ENCODE results near the gene ZNF100.
"Not testable (repeated sequence)": the region's sequence is repeated elsewhere in the genome, so short reads cannot be mapped to it uniquely, and the experiment has no call there.

The ZNF100 gene

GRCh38 chr19:21709464-21709863, 57.9 kb downstream of the ZNF100 start:
- Histone ChIP-seq H3K36me3 (ENCODE audit: insufficient read depth, low read length) (no peaks in the 10 kb centered on the region), H3K27ac (no peak overlapping the region), H3K9me3 (ENCODE audit: low read depth, low read length) (no peaks in the 10 kb centered on the region), H3K9ac (ENCODE audit: insufficient read length) (no peak overlapping the region), H3K4me3 (no peak overlapping the region)
- DNase-seq (ENCODE audit: low read depth, low spot score), result no peak
- TF ChIP-seq FOXP2 (optimal IDR thresholded peaks at IDR 0.05; ENCODE audit: control extremely low read depth, extremely low read length, insufficient read depth), result no peak
- TF ChIP-seq POLR2AphosphoS5 (IDR thresholded peaks at IDR 0.05; ENCODE audit: borderline replicate concordance, low read depth, low read length), result no peak
- TF ChIP-seq EZH2 (IDR thresholded peaks at IDR 0.05), result no peak

- H3K9me3 ChIP-seq (ENCODE audit: low read depth, low read length); H3K9ac ChIP-seq (ENCODE audit: insufficient read length); H3K4me3 ChIP-seq; H3K36me3 ChIP-seq (ENCODE audit: insufficient read depth, low read length); DNase-seq (ENCODE audit: low read depth, low spot score); H3K27ac ChIP-seq: not testable (repeated sequence)
Observed at GRCh38 chr19:21707878-21708277, 59.5 kb downstream of the ZNF100 start.

GRCh38 chr19:21707065-21707464, 60.3 kb downstream of the ZNF100 start:
- no peaks in the 10 kb centered on the region for H3K9me3 ChIP-seq (ENCODE audit: low read depth, low read length)
- H3K27ac ChIP-seq, result no peak overlapping the region
- no peak for TF ChIP-seq POLR2AphosphoS5 (IDR thresholded peaks at IDR 0.05; ENCODE audit: borderline replicate concordance, low read depth, low read length)
- TF ChIP-seq EZH2 (IDR thresholded peaks at IDR 0.05), result no peak
- TF ChIP-seq FOXP2 (optimal IDR thresholded peaks at IDR 0.05; ENCODE audit: control extremely low read depth, extremely low read length, insufficient read depth), result no peak
- H3K36me3 ChIP-seq (ENCODE audit: insufficient read depth, low read length), result no peaks in the 10 kb centered on the region
- no peak overlapping the region for H3K4me3 ChIP-seq
- no peak for DNase-seq (ENCODE audit: low read depth, low spot score)
- no peak overlapping the region for H3K9ac ChIP-seq (ENCODE audit: insufficient read length)

- Histone ChIP-seq H3K9me3 (ENCODE audit: low read depth, low read length) (no peaks in the 10 kb centered on the region), H3K4me3 (no peak overlapping the region), H3K36me3 (ENCODE audit: insufficient read depth, low read length) (no peaks in the 10 kb centered on the region), H3K27ac (no peak overlapping the region), H3K9ac (ENCODE audit: insufficient read length) (no peak overlapping the region)
- TF ChIP-seq FOXP2 (optimal IDR thresholded peaks at IDR 0.05; ENCODE audit: control extremely low read depth, extremely low read length, insufficient read depth), result no peak
- TF ChIP-seq POLR2AphosphoS5 (IDR thresholded peaks at IDR 0.05; ENCODE audit: borderline replicate concordance, low read depth, low read length), result no peak
- no peak for TF ChIP-seq EZH2 (IDR thresholded peaks at IDR 0.05)
- DNase-seq (ENCODE audit: low read depth, low spot score), result no peak
Observed at GRCh38 chr19:21705393-21705792, 62.0 kb downstream of the ZNF100 start.

GRCh38 chr19:21704320-21704719, 63.1 kb downstream of the ZNF100 start:
- Histone ChIP-seq H3K36me3 (ENCODE audit: insufficient read depth, low read length) (no peaks in the 10 kb centered on the region), H3K4me3 (no peak overlapping the region), H3K9ac (ENCODE audit: insufficient read length) (no peak overlapping the region), H3K27ac (no peak overlapping the region), H3K9me3 (ENCODE audit: low read depth, low read length) (no peaks in the 10 kb centered on the region)
- no peak for TF ChIP-seq POLR2AphosphoS5 (IDR thresholded peaks at IDR 0.05; ENCODE audit: borderline replicate concordance, low read depth, low read length)
- DNase-seq (ENCODE audit: low read depth, low spot score), result no peak

GRCh38 chr19:21699197-21699596, 68.2 kb downstream of the ZNF100 start:
- TF ChIP-seq EZH2 (IDR thresholded peaks at IDR 0.05) (no peak), FOXP2 (optimal IDR thresholded peaks at IDR 0.05; ENCODE audit: control extremely low read depth, extremely low read length, insufficient read depth) (no peak), POLR2AphosphoS5 (IDR thresholded peaks at IDR 0.05; ENCODE audit: borderline replicate concordance, low read depth, low read length) (no peak)
- no peaks in the 10 kb centered on the region for H3K36me3 ChIP-seq (ENCODE audit: insufficient read depth, low read length)
- no peak overlapping the region for H3K27ac ChIP-seq
- no peak overlapping the region for H3K4me3 ChIP-seq
- no peak for DNase-seq (ENCODE audit: low read depth, low spot score)
- no peaks in the 10 kb centered on the region for H3K9me3 ChIP-seq (ENCODE audit: low read depth, low read length)
- H3K9ac ChIP-seq (ENCODE audit: insufficient read length), result no peak overlapping the region

- Histone ChIP-seq H3K4me3 (no peak overlapping the region), H3K27ac (no peak overlapping the region), H3K9me3 (ENCODE audit: low read depth, low read length) (no peaks in the 10 kb centered on the region), H3K9ac (ENCODE audit: insufficient read length) (no peak overlapping the region), H3K36me3 (ENCODE audit: insufficient read depth, low read length) (no peaks in the 10 kb centered on the region)
- DNase-seq (ENCODE audit: low read depth, low spot score), result no peak
- TF ChIP-seq FOXP2 (optimal IDR thresholded peaks at IDR 0.05; ENCODE audit: control extremely low read depth, extremely low read length, insufficient read depth) (no peak), POLR2AphosphoS5 (IDR thresholded peaks at IDR 0.05; ENCODE audit: borderline replicate concordance, low read depth, low read length) (no peak), EZH2 (IDR thresholded peaks at IDR 0.05) (no peak)
Observed at GRCh38 chr19:21698215-21698614, 69.2 kb downstream of the ZNF100 start.

GRCh38 chr19:21697698-21698097, 69.7 kb downstream of the ZNF100 start:
- Histone ChIP-seq H3K27ac (no peak overlapping the region), H3K9me3 (ENCODE audit: low read depth, low read length) (no peaks in the 10 kb centered on the region), H3K36me3 (ENCODE audit: insufficient read depth, low read length) (no peaks in the 10 kb centered on the region), H3K4me3 (no peak overlapping the region), H3K9ac (ENCODE audit: insufficient read length) (no peak overlapping the region)
- no peak for TF ChIP-seq EZH2 (IDR thresholded peaks at IDR 0.05)
- no peak for TF ChIP-seq FOXP2 (optimal IDR thresholded peaks at IDR 0.05; ENCODE audit: control extremely low read depth, extremely low read length, insufficient read depth)
- TF ChIP-seq POLR2AphosphoS5 (IDR thresholded peaks at IDR 0.05; ENCODE audit: borderline replicate concordance, low read depth, low read length), result no peak
- DNase-seq (ENCODE audit: low read depth, low spot score), result no peak

- Histone ChIP-seq H3K4me3 (no peak overlapping the region), H3K9me3 (ENCODE audit: low read depth, low read length) (no peaks in the 10 kb centered on the region), H3K27ac (no peak overlapping the region), H3K9ac (ENCODE audit: insufficient read length) (no peak overlapping the region), H3K36me3 (ENCODE audit: insufficient read depth, low read length) (no peaks in the 10 kb centered on the region)
- TF ChIP-seq POLR2AphosphoS5 (IDR thresholded peaks at IDR 0.05; ENCODE audit: borderline replicate concordance, low read depth, low read length) (no peak), EZH2 (IDR thresholded peaks at IDR 0.05) (no peak), FOXP2 (optimal IDR thresholded peaks at IDR 0.05; ENCODE audit: control extremely low read depth, extremely low read length, insufficient read depth) (no peak)
- DNase-seq (ENCODE audit: low read depth, low spot score), result no peak
Observed at GRCh38 chr19:21694171-21694906, 73.0 kb downstream of the ZNF100 start.

Measured in SK-N-MC (cell line).